HG02763 (cell line): ENCODE results near the gene MGAT5B.

Source experiments
- ATAC-seq: cut with Tn5 transposase; IDR thresholded peaks from one replicate; pipeline ENCODE4 v1.9.1; 2021; ENCODE audit warnings: mild to moderate bottlenecking, moderate library complexity; ENCODE audit not compliant: unreplicated experiment

Gene MGAT5B

GRCh38 chr17:76946772-76947135 is 78.5 kb downstream of the MGAT5B start:
- ATAC-seq: no peak

GRCh38 chr17:76947309-76947708 is 79.1 kb downstream of the MGAT5B start:
- no peak for ATAC-seq

GRCh38 chr17:76947771-76948170 is 79.6 kb downstream of the MGAT5B start:
- no peak for ATAC-seq

GRCh38 chr17:76948301-76948700 is 80.1 kb downstream of the MGAT5B start:
- ATAC-seq: no peak

GRCh38 chr17:76948726-76949342 is 80.6 kb downstream of the MGAT5B start:
- no peak for ATAC-seq

- ATAC-seq: no peak
Measured at GRCh38 chr17:76949913-76950695, 81.9 kb downstream of the MGAT5B start.

- ATAC-seq: no peak
Measured at GRCh38 chr17:76951375-76951905, 83.2 kb downstream of the MGAT5B start.

- no peak for ATAC-seq
Measured at GRCh38 chr17:76952402-76952801, 84.2 kb downstream of the MGAT5B start.

- ATAC-seq: no peak
Measured at GRCh38 chr17:76953066-76953465, 84.9 kb downstream of the MGAT5B start.

- no peak for ATAC-seq
Measured at GRCh38 chr17:76953946-76954345, 85.7 kb downstream of the MGAT5B start.

- no peak for ATAC-seq
Measured at GRCh38 chr17:76955191-76955590, 87.0 kb downstream of the MGAT5B start.

- ATAC-seq: no peak
Measured at GRCh38 chr17:76956846-76957540, 88.8 kb downstream of the MGAT5B start.

GRCh38 chr17:76957678-76958464 is 89.7 kb downstream of the MGAT5B start:
- ATAC-seq: no peak

GRCh38 chr17:76958974-76959373 is 90.8 kb downstream of the MGAT5B start:
- ATAC-seq: no peak

GRCh38 chr17:76961869-76962268 is 93.7 kb downstream of the MGAT5B start:
- ATAC-seq: no peak

GRCh38 chr17:76962858-76963257 is 94.7 kb downstream of the MGAT5B start:
- no peak for ATAC-seq

GRCh38 chr17:76966016-76966415 is 97.8 kb downstream of the MGAT5B start:
- ATAC-seq: no peak

GRCh38 chr17:76966486-76967181 is 98.4 kb downstream of the MGAT5B start:
- ATAC-seq: no peak

GRCh38 chr17:76967762-76968161 is 99.6 kb downstream of the MGAT5B start:
- ATAC-seq: no peak
